HCT116 (cell line): ENCODE data around the gene WAS.

Source experiments
- CEBPB ChIP-seq: IDR thresholded peaks from 2 replicates; pipeline ENCODE4 v1.6.1; 2012; ENCODE audit warnings: low read depth
- CTCF ChIP-seq, 3 experiments: fragments of 200-600 bp in 1 of 3; sonication (generic) in 1 of 3; IDR thresholded peaks in 2 of 3; conservative IDR thresholded peaks in 1 of 3; 2 replicates each; pipeline ENCODE4 v1.5.1; 2012 to 2017; ENCODE audit warnings: low read depth in 2 of 3, low read length in 2 of 3, antibody characterized with exemption in 1 of 3, borderline replicate concordance in 1 of 3, control low read depth in 1 of 3, mild to moderate bottlenecking in 1 of 3, mixed read lengths in 1 of 3, mixed run types in 1 of 3, moderate library complexity in 1 of 3; ENCODE audit not compliant: insufficient read depth in 1 of 3
- EZH2 ChIP-seq: fragments of 200-600 bp; sonication (generic); IDR thresholded peaks from 2 replicates; pipeline ENCODE4 v1.6.1; 2017; ENCODE audit warnings: antibody characterized with exemption, mixed run types
- EZH2phosphoT487 ChIP-seq: fragments of 200-600 bp; IDR thresholded peaks from 2 replicates; pipeline ENCODE4 v1.6.1; 2018; ENCODE audit warnings: antibody characterized with exemption, borderline replicate concordance
- POLR2A ChIP-seq: IDR thresholded peaks from 2 replicates; pipeline ENCODE4 v1.7.0; 2011; ENCODE audit warnings: borderline replicate concordance; ENCODE audit not compliant: insufficient read depth, insufficient read length; ENCODE audit errors: extremely low read depth
- POLR2AphosphoS5 ChIP-seq: IDR thresholded peaks from 2 replicates; pipeline ENCODE4 v1.6.1; 2011; ENCODE audit warnings: mild to moderate bottlenecking, low read depth, low read length, moderate library complexity
- REST ChIP-seq: IDR thresholded peaks from 2 replicates; pipeline ENCODE4 v1.6.1; 2012; ENCODE audit warnings: low read depth
- SP1 ChIP-seq: IDR thresholded peaks from 2 replicates; pipeline ENCODE4 v1.6.1; 2012; ENCODE audit warnings: low read depth
- SRF ChIP-seq: IDR thresholded peaks from 2 replicates; pipeline ENCODE4 v1.6.1; 2012; ENCODE audit warnings: low read depth
- ZNF274 ChIP-seq: fragments of 200-500 bp; sonication (Bioruptor generic); IDR thresholded peaks from 2 replicates; pipeline ENCODE4 v1.6.1; 2014; ENCODE audit warnings: mild to moderate bottlenecking, low read depth, low read length, inconsistent platforms
- TF ChIP-seq, protein P1 (sequence below): IDR thresholded peaks from 2 replicates; pipeline ENCODE4 v1.6.1; 2012

DNA sequence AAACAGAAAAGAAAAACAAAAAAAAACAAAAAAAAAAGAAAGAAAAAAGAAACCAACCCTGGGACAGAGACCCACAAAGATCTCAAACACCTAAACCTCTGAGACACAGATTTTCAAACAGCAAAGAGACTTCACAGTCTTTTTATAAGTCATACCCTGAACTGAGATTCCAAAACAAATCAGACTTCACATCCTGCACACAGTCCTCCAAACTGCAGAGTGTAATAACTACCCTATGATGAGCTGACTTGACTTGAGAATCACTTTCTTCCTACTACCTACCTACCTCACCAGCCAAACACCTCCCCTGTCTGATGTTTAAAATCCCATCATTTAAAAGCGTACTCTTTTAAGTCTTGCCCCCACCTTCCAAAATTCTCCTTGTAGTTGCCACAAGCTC is 52.7 kb downstream of the WAS start:
- TF ChIP-seq CTCF (IDR thresholded peaks at IDR 0.05 in 2 of 3, conservative IDR thresholded peaks at IDR 0.05 in 1 of 3; ENCODE audit: borderline replicate concordance in 1 of 3, insufficient read depth in 1 of 3, low read depth in 2 of 3, low read length in 2 of 3) (no peak), EZH2 (no peak), SP1 (no peak), POLR2A (no peak), POLR2AphosphoS5 (no peak), REST (no peak), CEBPB (no peak), SRF (no peak), EZH2phosphoT487 (no peak), ZNF274 (no peak)
- TF ChIP-seq, protein P1, sequence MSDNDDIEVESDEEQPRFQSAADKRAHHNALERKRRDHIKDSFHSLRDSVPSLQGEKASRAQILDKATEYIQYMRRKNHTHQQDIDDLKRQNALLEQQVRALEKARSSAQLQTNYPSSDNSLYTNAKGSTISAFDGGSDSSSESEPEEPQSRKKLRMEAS: no peak
